ENCODE measurements around the gene LAMB1.
A peak's percentile ranks its signal among the peaks of the same experiment; 100 is the strongest.

Gene LAMB1

DNA sequence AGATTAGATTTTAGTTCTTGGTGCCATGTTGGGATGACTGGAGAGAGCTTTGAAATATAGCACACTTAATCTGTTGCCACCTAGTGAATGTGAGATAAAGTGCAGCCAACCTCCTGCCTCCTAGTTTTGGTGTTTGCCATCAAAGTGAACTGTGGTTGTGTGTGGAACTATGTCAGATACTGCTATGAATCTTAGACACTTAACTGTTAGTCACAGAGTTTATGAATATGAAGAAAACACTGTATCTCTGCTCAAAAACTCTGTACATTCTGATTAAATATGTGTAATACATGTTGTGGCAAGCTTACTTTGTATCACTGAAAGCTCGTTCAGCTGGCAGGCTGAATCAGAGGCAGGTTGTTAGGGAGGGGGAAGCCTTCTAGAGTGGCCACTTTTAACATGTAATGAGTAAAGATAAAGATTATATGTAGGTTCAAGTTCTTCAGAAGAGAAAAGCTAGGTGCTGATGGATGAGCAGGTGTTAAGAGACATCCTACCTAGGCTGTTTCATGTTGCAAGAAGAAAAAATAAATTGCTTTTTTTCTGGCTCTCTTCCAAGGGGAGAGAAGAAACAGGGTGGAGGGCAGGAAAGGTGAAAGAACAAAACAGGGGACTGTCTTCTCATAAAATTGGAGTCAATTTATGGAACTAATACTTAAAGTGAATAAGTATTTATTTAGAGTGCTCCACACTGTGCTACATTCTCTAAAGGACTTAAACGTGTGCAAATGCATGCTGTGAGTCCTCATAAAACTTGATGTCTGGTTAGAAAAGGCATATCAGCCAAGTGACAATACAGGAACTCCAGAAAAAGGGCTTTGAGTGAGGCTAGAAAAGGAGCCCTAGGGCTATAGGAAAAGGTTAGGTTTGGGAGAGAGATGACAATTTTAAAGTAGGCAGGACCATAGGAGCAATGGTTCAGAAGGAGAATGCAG lies 14.1 kb upstream of the LAMB1 start:
- DNase-seq = peak; percentile 70

- peak; percentile 85 for DNase-seq
Measured at GRCh38 chr7:108015740-108016139, 12.8 kb upstream of the LAMB1 start.

DNA sequence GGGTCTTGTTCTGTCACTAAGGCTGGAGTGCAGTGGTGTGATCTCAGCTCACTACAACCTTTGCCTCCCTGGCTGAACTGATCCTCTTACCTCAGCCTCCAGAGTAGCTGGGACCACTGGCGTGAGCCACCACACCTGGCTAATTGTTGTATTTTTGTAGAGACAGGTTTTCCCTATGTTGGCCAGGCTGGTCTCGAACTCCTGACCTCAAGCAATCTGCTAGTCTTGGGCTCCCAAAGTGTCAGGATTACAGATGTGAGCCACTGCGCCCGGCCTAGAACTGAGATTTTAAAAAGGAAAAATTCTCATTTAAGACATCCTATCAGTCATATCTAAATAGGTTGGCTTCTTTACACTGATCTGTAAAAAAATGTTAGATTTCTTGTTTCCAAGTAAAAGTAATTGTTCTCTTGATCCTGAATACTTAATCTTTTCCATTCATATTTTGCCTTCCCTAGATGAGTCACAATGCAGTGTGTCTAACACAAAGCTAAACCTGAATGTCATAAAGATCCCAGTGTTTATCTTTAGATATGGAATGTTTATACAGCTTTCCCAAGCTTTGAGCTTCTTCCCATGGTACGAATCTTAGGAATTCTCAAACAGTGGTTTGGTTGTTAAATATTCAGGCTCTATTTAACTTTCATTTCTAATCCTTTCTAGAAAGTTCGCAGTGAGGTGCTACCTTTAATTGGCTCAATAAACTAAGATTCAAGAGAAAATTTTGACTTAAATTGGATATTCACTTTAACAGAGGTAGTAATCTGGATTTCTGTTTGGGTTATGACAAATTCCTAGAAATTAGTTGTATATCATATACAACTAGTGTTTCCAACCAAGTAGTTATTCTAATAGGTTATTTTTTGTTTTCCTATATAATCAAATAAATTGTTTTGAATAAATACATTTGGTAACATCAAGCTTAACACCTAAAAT lies 12.1 kb upstream of the LAMB1 start:
- DNase-seq = peak; percentile 97

DNA sequence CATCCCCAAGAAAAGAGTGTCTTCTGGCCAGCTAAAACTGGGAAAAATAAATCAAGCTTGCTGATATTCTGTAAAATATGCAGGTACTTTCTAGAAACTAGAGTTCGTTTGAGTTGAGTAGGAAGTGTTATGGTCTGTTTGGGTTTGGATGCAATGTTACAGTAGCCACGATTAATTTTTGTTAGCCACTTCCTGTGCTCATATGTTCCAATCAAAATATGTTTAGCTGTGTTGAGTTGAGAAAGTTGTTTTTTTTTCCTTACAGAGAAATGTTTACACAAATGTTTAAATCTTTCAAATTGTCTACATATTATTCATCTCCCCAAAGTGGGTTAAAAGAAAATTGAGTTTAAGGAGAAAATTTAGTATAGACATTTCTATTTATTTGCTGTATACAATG lies 11.3 kb upstream of the LAMB1 start:
- DNase-seq = peak; percentile 79

GRCh38 chr7:108012499-108013430 lies 9.8 kb upstream of the LAMB1 start:
- DNase-seq = peak; percentile 44

- DNase-seq = no peak
Measured at GRCh38 chr7:108010377-108010776, 7.4 kb upstream of the LAMB1 start.

DNA sequence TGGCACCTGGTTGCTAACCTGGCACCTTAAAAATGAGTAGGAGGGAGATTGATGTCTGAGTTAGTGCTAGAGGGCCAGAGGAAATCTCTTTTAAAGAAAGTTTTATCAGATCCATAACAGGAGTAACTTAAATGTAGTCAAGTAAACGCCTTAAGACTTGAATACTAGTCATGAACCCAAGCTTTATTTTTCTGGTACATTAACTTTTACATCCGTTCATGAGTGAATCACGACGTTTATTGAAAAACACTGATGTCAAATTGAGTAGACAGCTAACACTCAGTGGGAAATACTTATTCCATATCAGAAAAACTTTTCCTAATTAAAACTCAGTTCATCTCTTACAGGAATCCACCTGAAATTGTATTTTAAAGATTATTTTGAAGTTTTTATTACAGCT lies 6.9 kb upstream of the LAMB1 start:
- DNase-seq = no peak

DNA sequence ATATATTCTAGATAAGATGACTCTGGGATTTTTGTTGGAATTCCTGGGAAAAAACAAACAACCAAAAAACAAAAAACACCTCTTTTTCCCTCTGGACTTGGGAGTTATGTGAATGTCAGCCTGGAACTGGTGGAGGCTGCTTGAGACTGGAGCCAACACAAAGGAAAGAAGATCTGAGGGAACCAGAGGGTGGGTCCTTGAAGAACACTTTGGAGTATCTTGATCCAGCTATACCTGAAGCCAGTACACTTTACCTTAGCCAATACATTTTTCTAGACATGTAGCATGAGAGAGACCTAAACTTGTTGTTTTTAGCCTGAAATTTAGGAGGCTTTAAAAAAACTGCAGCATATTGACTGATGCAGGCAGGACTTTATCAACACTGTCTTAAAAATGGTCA lies 5.9 kb upstream of the LAMB1 start:
- DNase-seq = no peak

DNA sequence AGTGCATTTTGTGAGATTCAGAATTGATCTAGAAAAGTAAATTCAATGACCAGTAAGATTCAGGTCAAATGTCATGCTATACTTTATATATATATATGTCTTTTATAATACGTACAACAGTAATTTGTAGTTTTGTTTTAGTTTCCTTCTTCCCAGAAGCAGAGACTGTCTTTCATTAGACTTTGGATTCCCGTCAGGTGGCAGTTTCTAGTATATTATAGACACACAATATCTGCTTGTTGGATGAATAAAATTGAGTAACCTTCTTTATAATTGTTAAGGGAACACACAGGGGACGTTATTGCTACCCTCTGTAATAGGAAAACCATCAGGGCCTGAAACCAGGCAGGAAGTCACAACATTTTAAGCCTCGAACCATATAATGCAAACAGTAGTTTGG lies 5.3 kb upstream of the LAMB1 start:
- DNase-seq = no peak

DNA sequence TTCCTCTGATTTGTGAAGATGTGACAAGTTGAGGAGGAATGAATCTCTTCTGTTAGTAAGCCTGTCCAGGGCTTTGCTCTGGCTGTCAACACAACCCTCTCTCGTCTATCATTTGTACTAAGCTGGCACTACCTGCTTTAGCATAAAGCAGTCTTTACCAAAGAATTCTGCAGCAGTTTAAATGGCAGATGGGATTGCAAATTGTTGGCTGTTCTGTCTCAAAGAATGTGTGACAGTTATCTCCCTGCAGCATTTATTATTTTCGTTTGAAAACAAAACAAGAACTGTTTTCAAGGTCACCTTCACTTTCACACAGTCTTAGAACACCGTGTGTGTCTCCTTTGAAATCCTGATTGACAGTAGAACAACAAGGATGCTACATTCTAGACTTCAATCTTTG lies 4.8 kb upstream of the LAMB1 start:
- no peak for DNase-seq

GRCh38 chr7:108007261-108007660 lies 4.3 kb upstream of the LAMB1 start:
- no peak for DNase-seq

GRCh38 chr7:108004220-108005142 lies 1.5 kb upstream of the LAMB1 start:
- peak; percentile 8 for DNase-seq

- DNase-seq = no peak
Measured at GRCh38 chr7:108003599-108003935, 606 bp upstream of the LAMB1 start.

- peak; percentile 70 for DNase-seq
Measured at GRCh38 chr7:108001764-108002725, 916 bp downstream of the LAMB1 start.

DNA sequence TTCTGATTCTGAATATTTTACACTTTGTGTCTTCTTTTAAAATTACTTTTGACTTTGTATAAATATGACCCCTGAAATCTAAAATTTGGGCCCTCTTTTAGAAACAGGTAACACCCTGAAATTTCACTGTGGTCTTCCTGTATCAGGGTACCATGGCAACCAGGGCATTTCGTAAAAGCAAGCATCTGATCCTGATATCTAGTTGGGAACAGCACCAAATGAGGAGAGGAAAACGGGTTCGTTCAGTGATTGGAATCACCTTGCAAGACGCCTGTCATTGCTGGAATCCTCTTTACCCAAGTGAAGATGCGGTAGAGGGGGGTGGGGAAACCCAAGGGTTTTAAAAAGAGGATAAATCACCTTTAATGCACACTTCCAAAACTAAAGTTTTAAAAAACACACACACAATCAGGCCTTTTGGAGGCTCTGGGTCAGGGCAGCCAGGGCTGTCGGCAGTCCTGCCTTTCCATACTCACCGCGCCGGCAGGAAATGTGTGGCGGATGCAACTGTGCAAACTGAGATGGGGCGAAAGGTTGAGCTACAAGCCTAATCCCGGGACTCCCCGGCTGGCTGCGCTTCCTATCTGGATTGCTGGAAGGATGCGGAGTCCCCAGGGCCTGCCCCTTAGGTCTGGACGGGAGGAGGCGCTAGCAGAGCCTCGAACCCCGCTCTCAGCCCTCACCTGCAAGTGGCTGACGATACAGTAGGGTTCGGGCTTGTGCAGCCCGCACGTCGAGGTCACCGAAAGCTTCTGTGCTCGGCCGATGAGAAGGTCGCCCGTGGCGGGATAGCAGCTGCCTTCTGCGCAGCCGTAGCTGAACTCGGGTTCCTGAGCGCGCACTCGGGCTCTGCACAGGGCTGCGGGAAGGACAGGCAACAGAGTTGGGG lies 1.8 kb downstream of the LAMB1 start:
- peak; percentile 54 for DNase-seq

GRCh38 chr7:107999779-108000560 lies 3.0 kb downstream of the LAMB1 start:
- peak; percentile 57 for DNase-seq

DNA sequence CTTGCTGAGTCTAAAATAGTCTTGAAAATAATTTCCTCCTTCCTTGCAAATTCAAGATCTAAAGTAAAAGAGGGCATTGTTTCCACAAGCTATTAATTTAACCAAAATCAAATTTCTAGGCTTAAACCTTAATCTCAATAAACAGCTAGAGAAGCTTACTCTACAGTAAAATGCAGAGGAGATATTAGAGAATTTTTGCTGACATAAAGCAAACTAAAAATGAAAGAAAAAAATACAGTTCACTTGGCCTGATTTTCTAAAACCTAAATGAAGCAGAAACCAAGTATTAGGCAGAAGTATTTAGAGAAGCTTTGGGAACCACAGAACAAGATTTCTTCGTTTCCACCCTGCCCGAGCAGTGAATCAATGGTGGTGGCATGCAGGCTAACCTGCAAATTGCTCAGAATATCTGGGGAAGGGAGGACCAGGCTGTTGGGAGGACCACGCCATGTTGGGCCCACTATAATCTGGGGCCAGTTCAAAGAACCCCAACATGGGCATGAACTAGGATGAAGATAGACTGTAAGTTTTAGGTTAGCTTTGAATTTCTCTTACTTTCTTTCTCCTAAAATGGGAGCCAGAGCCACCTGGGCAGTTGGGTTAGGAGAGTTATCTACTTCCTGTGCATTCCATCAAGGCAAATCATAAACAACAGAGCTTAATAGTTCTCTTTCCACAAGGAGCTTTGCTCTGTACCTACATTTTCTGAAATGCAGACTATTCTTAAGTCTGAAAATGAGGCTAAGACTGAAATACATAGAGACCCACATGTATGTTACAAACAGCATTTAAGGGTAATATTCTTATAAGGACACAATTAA lies 4.1 kb downstream of the LAMB1 start:
- DNase-seq = peak; percentile 22

Measured in fibroblast of skin of back (primary cell).